Karpas-422 (cell line): ENCODE data around the gene OPCML. TPM values are rescaled to one million over a fixed set of nuclear protein-coding genes. Genes with fewer than 3 reads are reported as not detected.

ENCODE experiments used
- DNase-seq: peaks from one replicate; pipeline ENCODE4 v3.0.0-alpha.2; 2015
- H2AFZ ChIP-seq: fragments of 200-600 bp; sonication (generic); 2 replicates; pipeline ENCODE4 v1.6.1; 2014; ENCODE audit warnings: antibody characterized with exemption, low read length, mixed read lengths
- H3K27ac ChIP-seq: fragments of 200-600 bp; sonication (generic); 2 replicates; pipeline ENCODE4 v1.5.1; 2014; ENCODE audit warnings: mild to moderate bottlenecking, low read length, moderate library complexity
- H3K27me3 ChIP-seq: fragments of 200-600 bp; sonication (generic); 2 replicates; pipeline ENCODE4 v1.6.1; 2014; ENCODE audit warnings: low read length, mixed read lengths
- H3K36me3 ChIP-seq: fragments of 200-600 bp; sonication (generic); 2 replicates; pipeline ENCODE4 v1.6.1; 2014; ENCODE audit warnings: low read length, mixed read lengths; ENCODE audit not compliant: insufficient read depth
- H3K4me1 ChIP-seq: fragments of 200-600 bp; sonication (generic); 2 replicates; pipeline ENCODE4 v1.6.1; 2014; ENCODE audit warnings: mild to moderate bottlenecking, low read length, mixed read lengths
- H3K4me2 ChIP-seq: fragments of 200-600 bp; sonication (generic); 2 replicates; pipeline ENCODE4 v1.6.1; 2014; ENCODE audit warnings: low read length, low read depth, mild to moderate bottlenecking; ENCODE audit not compliant: poor library complexity, severe bottlenecking
- H3K4me3 ChIP-seq: fragments of 200-600 bp; sonication (generic); 2 replicates; pipeline ENCODE4 v1.5.1; 2014; ENCODE audit warnings: mild to moderate bottlenecking, antibody characterized with exemption, low read length, mixed read lengths
- H3K79me2 ChIP-seq: fragments of 200-600 bp; sonication (generic); 2 replicates; pipeline ENCODE4 v1.6.1; 2014; ENCODE audit warnings: mild to moderate bottlenecking, low read length, mixed read lengths
- H3K9ac ChIP-seq: fragments of 200-600 bp; sonication (generic); 2 replicates; pipeline ENCODE4 v1.6.0; 2014; ENCODE audit warnings: low read length
- H3K9me2 ChIP-seq: fragments of 200-600 bp; sonication (generic), shearing (Covaris generic); replicated peaks from 2 replicates; pipeline ENCODE4 v1.6.0; 2014; ENCODE audit warnings: mild to moderate bottlenecking, low read length, moderate library complexity; ENCODE audit not compliant: insufficient read depth
- H3K9me3 ChIP-seq: fragments of 300-700, 200-600 bp; sonication (generic); 2 replicates; pipeline ENCODE4 v1.6.1; 2014; ENCODE audit warnings: low read length, mixed read lengths
- H4K20me1 ChIP-seq: fragments of 200-600 bp; sonication (generic); 2 replicates; pipeline ENCODE4 v1.6.1; 2014; ENCODE audit warnings: mild to moderate bottlenecking, antibody characterized with exemption, low read length, low read depth; ENCODE audit not compliant: insufficient read depth
- total RNA-seq: library from RNA; depleted of rRNA; stranded (reverse); fragments of >200 nt; shearing (Covaris generic); gene quantifications from 2 replicates; pipeline ENCODE4 v1.2.3, GENCODE V29; 2014; ENCODE audit warnings: low replicate concordance

The OPCML gene
- total RNA-seq, 1 experiment from 2014 or later = not detected

DNA sequence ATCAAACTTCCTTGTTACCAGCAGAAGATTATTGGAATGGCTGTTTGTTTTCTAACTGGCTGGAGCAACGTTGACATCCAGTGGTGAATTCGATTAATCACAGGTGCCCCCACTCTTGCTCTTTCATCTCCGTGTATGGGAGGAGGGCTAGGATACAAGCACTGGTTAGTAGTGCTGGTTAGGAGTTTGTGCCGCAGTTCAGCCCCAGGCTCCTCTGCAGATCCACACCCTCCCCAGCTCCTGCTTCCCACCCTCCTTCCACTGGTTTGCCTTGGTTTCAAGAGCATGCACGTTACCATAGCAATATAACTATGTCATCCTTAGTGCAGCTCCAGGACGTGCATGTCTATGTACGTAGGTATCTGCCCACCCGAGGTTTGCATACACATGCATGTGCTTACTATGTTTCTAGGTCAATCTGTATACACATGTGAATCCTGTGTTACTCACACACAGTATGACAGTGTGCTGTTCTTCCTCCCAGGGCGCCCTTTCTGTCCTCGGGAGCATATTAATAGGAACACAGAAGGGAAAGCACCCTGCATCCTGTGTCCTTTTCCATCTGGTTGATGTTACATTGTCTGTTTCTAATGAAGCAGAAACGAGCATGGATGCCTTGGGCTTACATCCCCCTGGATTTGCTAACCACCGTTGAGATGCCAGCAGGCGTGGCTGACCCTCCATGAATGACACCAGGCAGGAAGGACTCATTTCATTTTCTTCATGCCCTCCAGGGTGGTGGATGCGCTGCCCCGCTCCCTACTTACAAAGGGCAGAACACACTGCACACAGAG, 539.3 kb downstream of the OPCML start:
- no peak overlapping the region for H3K4me2 ChIP-seq
- H3K9me3 ChIP-seq = no peaks in the 10 kb centered on the region
- no peaks in the 10 kb centered on the region for H3K79me2 ChIP-seq
- H3K27ac ChIP-seq = no peak overlapping the region
- H3K9ac ChIP-seq = no peak overlapping the region
- no peak overlapping the region for H3K4me3 ChIP-seq
- H3K4me1 ChIP-seq = no peaks in the 10 kb centered on the region
- H3K36me3 ChIP-seq = no peaks in the 10 kb centered on the region
- no peak overlapping the region for H2AFZ ChIP-seq
- no peaks in the 10 kb centered on the region for H4K20me1 ChIP-seq
- no peaks in the 10 kb centered on the region for H3K27me3 ChIP-seq
- no peak for DNase-seq
- H3K9me2 ChIP-seq = no peaks in the 10 kb centered on the region

- H3K9ac ChIP-seq = no peak overlapping the region
- no peaks in the 10 kb centered on the region for H3K36me3 ChIP-seq
- H3K27ac ChIP-seq = no peak overlapping the region
- H3K4me2 ChIP-seq = no peak overlapping the region
- DNase-seq = no peak
- H2AFZ ChIP-seq = no peak overlapping the region
- no peaks in the 10 kb centered on the region for H3K4me1 ChIP-seq
- H3K9me3 ChIP-seq = no peaks in the 10 kb centered on the region
- no peaks in the 10 kb centered on the region for H3K9me2 ChIP-seq
- no peaks in the 10 kb centered on the region for H3K27me3 ChIP-seq
- no peak overlapping the region for H3K4me3 ChIP-seq
- no peaks in the 10 kb centered on the region for H3K79me2 ChIP-seq
- H4K20me1 ChIP-seq = no peaks in the 10 kb centered on the region
These were observed 543.9 kb downstream of the OPCML start for GRCh38 chr11:132988411-132988810.

DNA sequence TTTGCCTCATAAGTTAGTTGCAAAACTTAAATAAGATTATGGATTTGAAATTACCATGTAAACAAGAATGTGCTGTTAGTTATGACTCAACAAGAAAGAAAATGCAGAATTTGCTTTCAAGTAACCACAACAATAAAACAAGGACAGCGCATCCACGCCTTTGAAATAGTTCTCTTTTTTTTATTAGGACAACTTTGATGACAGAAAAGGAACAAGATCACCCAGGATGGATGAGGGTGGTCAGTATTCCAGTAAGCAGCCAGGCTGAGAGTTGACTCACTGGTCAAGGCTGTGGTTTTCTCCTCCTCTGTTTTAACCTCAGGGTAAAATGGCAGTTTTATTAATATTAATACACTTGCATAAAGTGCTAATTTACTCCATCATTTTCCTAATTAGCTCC, 544.4 kb downstream of the OPCML start:
- no peaks in the 10 kb centered on the region for H3K9me3 ChIP-seq
- no peaks in the 10 kb centered on the region for H3K9me2 ChIP-seq
- H4K20me1 ChIP-seq = no peaks in the 10 kb centered on the region
- H3K36me3 ChIP-seq = no peaks in the 10 kb centered on the region
- no peaks in the 10 kb centered on the region for H3K4me1 ChIP-seq
- H3K27me3 ChIP-seq = no peaks in the 10 kb centered on the region
- H3K4me3 ChIP-seq = no peak overlapping the region
- H2AFZ ChIP-seq = no peak overlapping the region
- H3K4me2 ChIP-seq = no peak overlapping the region
- no peak for DNase-seq
- no peaks in the 10 kb centered on the region for H3K79me2 ChIP-seq
- H3K27ac ChIP-seq = no peak overlapping the region
- H3K9ac ChIP-seq = no peak overlapping the region

DNA sequence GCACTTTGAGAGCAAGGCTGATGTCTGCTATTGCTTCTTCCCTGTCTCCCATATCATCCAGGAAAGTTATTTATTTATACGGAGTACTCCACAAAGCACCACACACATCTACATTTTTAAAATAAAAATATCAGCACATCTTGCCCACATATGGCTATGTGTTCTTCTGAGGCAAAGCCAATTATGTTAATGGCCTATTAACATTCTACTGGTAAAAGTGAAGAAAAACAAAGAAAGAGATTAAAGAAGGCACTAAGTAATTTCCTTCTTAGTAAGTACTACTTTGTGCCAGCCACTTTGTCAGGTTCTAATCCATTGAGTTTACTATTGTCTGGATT, 548.7 kb downstream of the OPCML start:
- Histone ChIP-seq H3K4me3 (no peak overlapping the region), H3K27me3 (no peaks in the 10 kb centered on the region), H3K79me2 (no peaks in the 10 kb centered on the region), H4K20me1 (no peaks in the 10 kb centered on the region), H3K9me2 (no peaks in the 10 kb centered on the region), H3K9ac (no peak overlapping the region), H3K4me2 (no peak overlapping the region), H2AFZ (no peak overlapping the region), H3K9me3 (no peaks in the 10 kb centered on the region), H3K27ac (no peak overlapping the region), H3K36me3 (no peaks in the 10 kb centered on the region), H3K4me1 (no peaks in the 10 kb centered on the region)
- DNase-seq = no peak

DNA sequence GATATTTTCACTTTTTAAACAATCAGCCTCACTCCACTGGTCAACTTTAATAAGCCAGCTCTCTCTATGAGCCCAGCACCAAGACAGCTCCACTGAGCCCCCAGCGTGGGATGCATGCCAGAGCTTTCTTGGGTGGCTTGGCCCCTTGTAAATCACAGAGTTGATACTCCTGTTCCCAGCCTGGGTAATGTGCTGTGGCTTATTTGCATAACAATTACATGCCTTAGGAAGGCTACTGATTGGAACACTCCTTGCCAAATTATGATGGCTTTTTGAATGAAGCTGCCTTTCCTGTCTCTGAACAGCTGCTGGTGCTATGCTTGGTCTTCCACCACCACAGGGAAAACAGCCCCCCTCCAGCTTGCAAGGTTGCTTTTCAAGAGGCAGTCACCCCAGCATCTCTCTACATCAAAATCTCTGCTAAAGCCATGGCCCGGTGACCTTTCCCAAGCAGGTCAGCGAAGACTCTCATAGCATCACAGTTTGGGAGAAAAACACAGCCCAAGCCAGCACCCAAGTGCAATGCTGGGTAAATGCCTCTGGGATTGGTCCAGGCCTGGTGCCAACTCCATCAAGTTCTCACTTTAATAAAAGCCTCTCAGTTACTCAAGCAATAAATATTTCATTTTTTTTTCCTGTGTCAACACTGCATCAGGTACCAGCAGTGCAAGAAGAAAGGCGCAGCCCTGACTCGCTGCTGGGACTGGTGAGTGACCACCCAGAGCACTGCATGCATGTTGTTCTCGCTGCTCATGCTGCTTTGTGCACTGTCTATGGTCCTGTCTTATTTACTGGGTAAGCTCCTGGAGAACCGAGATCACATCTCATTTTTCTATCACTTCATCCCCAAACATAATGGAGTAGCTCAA, 549.3 kb downstream of the OPCML start:
- no peak overlapping the region for H3K4me2 ChIP-seq
- no peaks in the 10 kb centered on the region for H3K79me2 ChIP-seq
- H3K4me1 ChIP-seq = no peaks in the 10 kb centered on the region
- no peak overlapping the region for H3K27ac ChIP-seq
- no peak overlapping the region for H3K4me3 ChIP-seq
- H4K20me1 ChIP-seq = no peaks in the 10 kb centered on the region
- H2AFZ ChIP-seq = no peak overlapping the region
- H3K36me3 ChIP-seq = no peaks in the 10 kb centered on the region
- H3K27me3 ChIP-seq = no peaks in the 10 kb centered on the region
- no peak overlapping the region for H3K9ac ChIP-seq
- H3K9me3 ChIP-seq = no peaks in the 10 kb centered on the region
- H3K9me2 ChIP-seq = no peaks in the 10 kb centered on the region
- DNase-seq = no peak

DNA sequence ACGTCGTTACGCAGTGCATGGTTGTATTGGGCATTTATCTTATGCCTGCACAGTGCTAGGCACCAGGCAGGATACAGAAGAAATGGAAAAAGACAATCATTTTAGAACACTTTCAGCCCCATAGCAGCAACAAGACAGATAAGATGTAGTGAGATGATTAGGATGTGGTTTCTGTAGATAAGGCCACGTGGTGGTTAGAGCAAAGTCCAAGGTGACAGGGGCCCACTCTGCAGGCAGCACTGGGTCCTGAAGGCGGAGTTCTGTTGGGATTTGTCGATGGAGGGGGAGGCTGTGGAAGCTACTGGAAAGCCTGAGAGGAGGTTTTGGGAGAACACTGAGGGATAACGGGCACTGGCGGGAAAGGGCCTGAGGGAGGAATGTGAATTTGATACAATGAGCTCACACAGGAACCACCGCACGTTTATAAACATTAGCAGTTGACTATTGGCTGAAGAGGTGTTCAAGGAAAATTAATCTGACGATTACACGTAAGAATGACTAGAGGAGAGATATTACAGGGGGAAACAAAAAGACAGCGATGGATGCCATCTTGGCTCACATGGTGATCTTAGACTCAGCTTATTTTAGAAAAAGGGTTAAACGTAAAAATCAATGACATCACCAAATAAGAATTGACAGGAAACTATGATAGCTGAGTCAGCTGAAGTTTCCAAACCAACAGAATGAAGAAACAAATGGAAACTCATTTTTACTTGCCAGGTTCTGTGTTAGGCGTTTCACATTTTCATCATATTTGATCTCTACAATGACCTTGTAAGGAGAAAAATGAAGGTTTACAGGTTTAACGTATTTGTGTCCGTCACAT, 551.0 kb downstream of the OPCML start:
- Histone ChIP-seq H3K4me1 (no peaks in the 10 kb centered on the region), H3K9ac (no peak overlapping the region), H2AFZ (no peak overlapping the region), H3K79me2 (no peaks in the 10 kb centered on the region), H3K27ac (no peak overlapping the region), H3K4me3 (no peak overlapping the region), H3K36me3 (no peaks in the 10 kb centered on the region), H3K4me2 (no peak overlapping the region), H3K9me2 (no peaks in the 10 kb centered on the region), H3K27me3 (no peaks in the 10 kb centered on the region), H4K20me1 (no peaks in the 10 kb centered on the region), H3K9me3 (no peaks in the 10 kb centered on the region)
- DNase-seq = no peak

- DNase-seq = no peak
- Histone ChIP-seq H3K4me2 (no peak overlapping the region), H3K27ac (no peak overlapping the region), H3K9me2 (no peaks in the 10 kb centered on the region), H3K4me3 (no peak overlapping the region), H3K36me3 (no peaks in the 10 kb centered on the region), H3K79me2 (no peaks in the 10 kb centered on the region), H3K27me3 (no peaks in the 10 kb centered on the region), H2AFZ (no peak overlapping the region), H3K4me1 (no peaks in the 10 kb centered on the region), H3K9me3 (no peaks in the 10 kb centered on the region), H3K9ac (no peak overlapping the region), H4K20me1 (no peaks in the 10 kb centered on the region)
These were observed 551.6 kb downstream of the OPCML start for GRCh38 chr11:132980670-132981069.

DNA sequence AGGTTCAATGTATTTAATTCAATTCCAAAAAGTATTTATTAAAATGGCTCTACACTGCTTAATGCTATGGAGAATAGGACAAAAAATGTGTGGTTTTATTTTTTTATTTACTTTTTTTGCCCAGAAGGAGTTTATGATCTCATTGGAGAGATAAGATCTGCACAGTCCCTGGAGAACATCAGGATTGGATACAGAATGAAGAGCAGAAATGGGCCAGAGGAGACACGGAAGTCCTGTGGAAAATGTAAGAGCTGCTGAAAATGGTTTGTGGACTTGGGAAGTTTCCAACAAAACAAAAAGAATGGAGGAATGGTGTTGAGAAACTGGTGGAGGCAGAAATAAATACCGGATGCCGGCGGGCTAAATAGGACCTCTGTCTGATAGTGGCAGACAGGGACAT, 554.6 kb downstream of the OPCML start:
- H2AFZ ChIP-seq = no peak overlapping the region
- no peaks in the 10 kb centered on the region for H3K27me3 ChIP-seq
- no peak for DNase-seq
- no peak overlapping the region for H3K4me3 ChIP-seq
- H3K9me2 ChIP-seq = no peaks in the 10 kb centered on the region
- no peaks in the 10 kb centered on the region for H3K9me3 ChIP-seq
- H3K79me2 ChIP-seq = no peaks in the 10 kb centered on the region
- no peaks in the 10 kb centered on the region for H4K20me1 ChIP-seq
- H3K27ac ChIP-seq = no peak overlapping the region
- H3K9ac ChIP-seq = no peak overlapping the region
- H3K4me1 ChIP-seq = no peaks in the 10 kb centered on the region
- no peak overlapping the region for H3K4me2 ChIP-seq
- no peaks in the 10 kb centered on the region for H3K36me3 ChIP-seq
